SIG-M5 (cell line): ENCODE data around the gene PGLYRP4.

ENCODE experiments used
- DNase-seq: peaks from one replicate; lab custom pipeline; 2025; lab: John Stamatoyannopoulos, UW

The PGLYRP4 gene

DNA sequence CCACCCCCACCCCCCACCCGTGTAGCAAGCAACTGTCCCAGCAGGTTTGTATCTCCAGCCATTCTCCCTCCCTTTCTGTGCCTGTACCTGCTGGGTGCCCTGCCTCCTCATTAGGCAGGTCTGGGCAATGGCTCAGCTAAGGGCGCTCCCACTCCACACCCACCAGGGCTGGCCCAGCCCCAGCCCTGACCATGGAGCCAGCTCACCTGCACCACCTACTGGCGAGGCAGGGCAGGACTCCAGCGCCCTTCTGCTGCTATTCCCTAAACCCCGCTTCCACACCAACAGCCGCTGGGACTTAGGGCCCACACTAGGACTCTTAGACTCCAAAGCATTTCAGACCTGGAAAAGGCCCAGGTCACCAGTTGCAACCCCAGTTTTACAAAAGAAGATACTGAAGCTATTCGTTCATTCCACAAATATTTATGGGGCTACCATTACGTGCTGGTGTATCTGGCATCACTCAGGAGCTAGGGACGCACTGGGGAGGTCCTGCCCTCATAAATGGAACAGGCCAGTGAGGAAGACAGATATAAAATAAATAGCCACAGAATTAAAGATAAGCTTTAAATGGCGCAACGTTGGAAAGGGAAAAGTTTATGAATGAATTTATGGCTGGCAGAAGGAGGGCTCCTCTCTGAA lies 59.9 kb downstream of the PGLYRP4 start:
- no peak for DNase-seq
